ENCODE measurements around the gene ARID1A.

ARID1A gene

DNA sequence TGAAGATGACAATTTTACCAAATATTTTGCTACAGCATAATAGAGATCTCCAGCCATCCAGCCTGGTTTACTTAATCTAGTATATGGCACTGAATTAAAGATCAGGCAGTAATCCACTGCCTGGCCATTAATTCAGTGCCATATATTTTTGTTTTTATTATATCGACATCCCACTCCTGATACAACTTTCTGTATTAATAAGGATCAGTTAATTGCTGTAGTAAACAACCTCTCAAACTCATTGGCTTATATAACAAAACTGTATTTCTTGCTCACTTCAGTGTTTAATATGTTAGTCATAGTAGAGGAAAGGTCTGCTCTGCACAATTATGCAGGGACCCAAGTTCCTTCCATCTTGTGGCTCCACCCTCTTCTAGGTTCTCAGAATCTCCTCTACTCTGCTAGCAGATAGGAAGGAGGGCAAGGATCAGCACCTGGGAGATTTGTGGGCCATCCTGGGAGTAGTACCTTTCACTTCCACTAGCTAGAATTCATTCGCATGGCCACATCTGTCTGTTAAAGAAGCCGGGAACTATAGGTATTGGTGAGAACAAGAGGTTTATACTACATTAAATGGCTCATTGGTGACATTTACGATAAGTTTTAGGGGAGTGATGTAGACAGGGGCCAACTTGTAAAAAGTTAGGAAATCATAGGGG lies 127.1 kb downstream of the ARID1A start:
- H3K4me1 ChIP-seq = peaks cover 3% of the 10 kb centered on the region
- TF ChIP-seq, protein P1, sequence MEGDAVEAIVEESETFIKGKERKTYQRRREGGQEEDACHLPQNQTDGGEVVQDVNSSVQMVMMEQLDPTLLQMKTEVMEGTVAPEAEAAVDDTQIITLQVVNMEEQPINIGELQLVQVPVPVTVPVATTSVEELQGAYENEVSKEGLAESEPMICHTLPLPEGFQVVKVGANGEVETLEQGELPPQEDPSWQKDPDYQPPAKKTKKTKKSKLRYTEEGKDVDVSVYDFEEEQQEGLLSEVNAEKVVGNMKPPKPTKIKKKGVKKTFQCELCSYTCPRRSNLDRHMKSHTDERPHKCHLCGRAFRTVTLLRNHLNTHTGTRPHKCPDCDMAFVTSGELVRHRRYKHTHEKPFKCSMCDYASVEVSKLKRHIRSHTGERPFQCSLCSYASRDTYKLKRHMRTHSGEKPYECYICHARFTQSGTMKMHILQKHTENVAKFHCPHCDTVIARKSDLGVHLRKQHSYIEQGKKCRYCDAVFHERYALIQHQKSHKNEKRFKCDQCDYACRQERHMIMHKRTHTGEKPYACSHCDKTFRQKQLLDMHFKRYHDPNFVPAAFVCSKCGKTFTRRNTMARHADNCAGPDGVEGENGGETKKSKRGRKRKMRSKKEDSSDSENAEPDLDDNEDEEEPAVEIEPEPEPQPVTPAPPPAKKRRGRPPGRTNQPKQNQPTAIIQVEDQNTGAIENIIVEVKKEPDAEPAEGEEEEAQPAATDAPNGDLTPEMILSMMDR (IDR thresholded peaks at IDR 0.05) = no peak
- H3K4me2 ChIP-seq (ENCODE audit: low read length) = no peak overlapping the region
- no peak overlapping the region for H3K27ac ChIP-seq
- no peak overlapping the region for H3K9ac ChIP-seq
- H3K4me3 ChIP-seq (ENCODE audit: low read depth, low read length) = no peak overlapping the region
- no peaks in the 10 kb centered on the region for H3K36me3 ChIP-seq (ENCODE audit: control insufficient read depth, insufficient read depth, low read length)
- no peak overlapping the region for H2AFZ ChIP-seq
- H3K79me2 ChIP-seq = no peaks in the 10 kb centered on the region
- H3K9me3 ChIP-seq (ENCODE audit: control insufficient read depth, low read length) = no peaks in the 10 kb centered on the region
- H3K27me3 ChIP-seq (ENCODE audit: control insufficient read depth, insufficient read depth, low read length) = no peaks in the 10 kb centered on the region

DNA sequence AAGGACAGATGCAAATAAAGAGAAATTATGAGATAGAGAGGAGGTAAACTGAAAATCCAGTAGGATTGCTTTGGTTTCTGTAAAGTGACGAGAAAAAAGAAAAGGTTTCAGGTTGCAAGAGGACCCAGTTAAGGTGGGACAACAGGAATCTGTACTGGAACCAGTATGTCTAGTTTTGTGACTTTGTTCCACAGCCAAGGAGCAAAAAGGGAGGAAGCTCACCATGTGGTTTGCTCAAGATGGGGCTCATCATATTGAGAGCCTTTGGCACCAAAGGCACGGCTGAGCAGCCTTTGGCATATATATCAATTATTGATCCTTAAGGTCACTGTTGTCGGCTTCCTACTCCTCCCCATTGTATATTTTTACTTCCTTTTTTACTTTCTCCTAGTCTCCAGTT lies 128.9 kb downstream of the ARID1A start:
- H3K36me3 ChIP-seq (ENCODE audit: control insufficient read depth, insufficient read depth, low read length) = no peaks in the 10 kb centered on the region
- no peaks in the 10 kb centered on the region for H3K27me3 ChIP-seq (ENCODE audit: control insufficient read depth, insufficient read depth, low read length)
- peak overlapping the region; percentile 38 for H2AFZ ChIP-seq
- no peak overlapping the region for H3K4me2 ChIP-seq (ENCODE audit: low read length)
- no peaks in the 10 kb centered on the region for H3K9me3 ChIP-seq (ENCODE audit: control insufficient read depth, low read length)
- no peak overlapping the region for H3K4me3 ChIP-seq (ENCODE audit: low read depth, low read length)
- H3K79me2 ChIP-seq = no peaks in the 10 kb centered on the region
- peaks cover 3% of the 10 kb centered on the region for H3K4me1 ChIP-seq
- TF ChIP-seq, protein P1 (IDR thresholded peaks at IDR 0.05) = no peak
- H3K27ac ChIP-seq = no peak overlapping the region
- no peak overlapping the region for H3K9ac ChIP-seq

DNA sequence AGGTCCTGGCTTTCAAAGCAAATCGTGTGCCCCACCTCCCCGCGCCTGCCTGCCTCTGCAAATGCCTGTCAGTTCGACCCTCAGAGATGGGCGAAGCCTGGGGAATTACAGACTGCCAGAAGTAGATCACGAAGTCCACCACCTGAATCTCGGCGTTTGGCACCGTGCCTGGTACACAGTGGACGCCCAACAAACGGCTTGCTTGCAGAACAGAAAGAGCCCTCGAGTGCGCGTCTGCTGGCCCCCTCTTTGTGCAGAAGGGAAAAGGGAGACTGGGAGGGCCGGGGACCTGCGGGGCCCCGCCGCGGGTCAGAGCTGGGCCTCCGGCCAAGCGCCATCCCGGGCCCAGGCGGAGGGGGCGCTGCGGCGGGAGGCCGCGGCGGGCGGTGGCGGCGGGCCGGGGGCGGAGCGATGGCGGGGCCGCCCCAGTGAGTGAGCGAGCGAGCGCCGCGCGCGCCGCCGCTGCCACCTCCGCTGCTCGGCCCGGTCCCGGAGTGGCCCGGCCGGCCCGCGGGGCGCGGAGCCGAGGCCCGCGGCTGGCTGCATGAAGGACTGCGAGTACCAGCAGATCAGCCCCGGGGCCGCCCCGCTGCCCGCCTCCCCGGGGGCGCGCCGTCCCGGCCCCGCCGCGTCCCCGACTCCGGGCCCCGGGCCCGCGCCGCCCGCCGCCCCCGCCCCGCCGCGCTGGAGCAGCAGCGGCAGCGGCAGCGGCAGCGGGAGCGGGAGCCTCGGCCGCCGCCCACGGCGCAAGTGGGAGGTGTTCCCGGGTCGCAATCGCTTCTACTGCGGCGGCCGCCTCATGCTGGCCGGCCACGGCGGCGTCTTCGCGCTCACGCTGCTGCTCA lies 130.7 kb downstream of the ARID1A start, which contains the start of gene ZDHHC18:
Gene ZDHHC18 (plus strand): TSS at position 428 of the 845 bp plus-strand sequence. CDS start 117 bp downstream, at position 545.
- Histone ChIP-seq H3K4me1 (peaks cover 3% of the 10 kb centered on the region), H2AFZ (peak within 1 kb of the TSS; percentile 97), H3K4me3 (ENCODE audit: low read depth, low read length) (peak within 1 kb of the TSS; percentile 52), H3K36me3 (ENCODE audit: control insufficient read depth, insufficient read depth, low read length) (no peaks in the 10 kb centered on the region), H3K79me2 (no peaks in the 10 kb centered on the region), H3K9ac (peak within 1 kb of the TSS; percentile 11), H3K27me3 (ENCODE audit: control insufficient read depth, insufficient read depth, low read length) (no peaks in the 10 kb centered on the region), H3K4me2 (ENCODE audit: low read length) (peak within 1 kb of the TSS; percentile 75), H3K9me3 (ENCODE audit: control insufficient read depth, low read length) (no peaks in the 10 kb centered on the region), H3K27ac (peak within 1 kb of the TSS; percentile 51)
- TF ChIP-seq, protein P1 (IDR thresholded peaks at IDR 0.05) = peak; percentile 24

GRCh38 chr1:26827106-26827604 lies 131.3 kb downstream of the ARID1A start:
- Histone ChIP-seq H3K9ac (no peak overlapping the region), H2AFZ (peak overlapping the region; percentile 73), H3K27me3 (ENCODE audit: control insufficient read depth, insufficient read depth, low read length) (no peaks in the 10 kb centered on the region), H3K4me2 (ENCODE audit: low read length) (peak overlapping the region; percentile 75), H3K4me3 (ENCODE audit: low read depth, low read length) (peak overlapping the region; percentile 45), H3K9me3 (ENCODE audit: control insufficient read depth, low read length) (no peaks in the 10 kb centered on the region), H3K27ac (no peak overlapping the region), H3K36me3 (ENCODE audit: control insufficient read depth, insufficient read depth, low read length) (no peaks in the 10 kb centered on the region), H3K79me2 (no peaks in the 10 kb centered on the region), H3K4me1 (peaks cover 3% of the 10 kb centered on the region)
- TF ChIP-seq, protein P1 (IDR thresholded peaks at IDR 0.05) = no peak
